OCI-LY7 (cell line): ENCODE data around the gene HDAC4. TPM values are rescaled to one million over a fixed set of nuclear protein-coding genes. Genes with fewer than 3 reads are reported as not detected.

ENCODE experiments used
- BruUV-seq: library from RNA; stranded (reverse); fragments of 400-500 nt; replicated peaks from 2 replicates; lab custom pipeline; 2021; lab: Mats Ljungman, UMichigan
- CTCF ChIA-PET: fragments of 300-600 bp; sonication (Branson Sonifier 250); formaldehyde crosslinking; loops from one replicate; lab custom pipeline; 2022; ENCODE audit warnings: antibody characterized with exemption; ENCODE audit not compliant: unreplicated experiment; lab: Charles Lee
- POLR2A ChIA-PET: fragments of 300-600 bp; sonication (Branson Sonifier 250); formaldehyde crosslinking; loops from one replicate; lab custom pipeline; 2022; ENCODE audit warnings: antibody characterized with exemption; lab: Charles Lee
- DNase-seq: peaks from one replicate; pipeline ENCODE4 v3.0.0-alpha.2; 2015; ENCODE audit warnings: low spot score
- H2AFZ ChIP-seq: fragments of 200-600 bp; sonication (generic), shearing (Covaris generic); 2 replicates; pipeline ENCODE4 v1.6.1; 2014; ENCODE audit warnings: mild to moderate bottlenecking, antibody characterized with exemption, low read length, moderate library complexity
- H3K27ac ChIP-seq: fragments of 200-600 bp; sonication (generic); 2 replicates; pipeline ENCODE4 v1.5.1; 2014; ENCODE audit warnings: mixed run types, low read depth, mild to moderate bottlenecking, moderate library complexity, low read length, inconsistent platforms; ENCODE audit not compliant: poor library complexity, severe bottlenecking
- H3K36me3 ChIP-seq: fragments of 200-600 bp; sonication (generic); 2 replicates; pipeline ENCODE4 v1.6.1; 2014; ENCODE audit warnings: mild to moderate bottlenecking, antibody characterized with exemption, low read length, moderate library complexity, mixed read lengths; ENCODE audit not compliant: insufficient read depth
- H3K4me1 ChIP-seq: fragments of 200-600 bp; sonication (generic); 2 replicates; pipeline ENCODE4 v1.5.1; 2014; ENCODE audit warnings: mild to moderate bottlenecking, low read length; ENCODE audit not compliant: insufficient read depth, poor library complexity, severe bottlenecking
- H3K4me2 ChIP-seq: fragments of 200-600 bp; sonication (generic); 2 replicates; pipeline ENCODE4 v1.6.1; 2014; ENCODE audit warnings: mild to moderate bottlenecking, low read length
- H3K4me3 ChIP-seq: fragments of 200-600 bp; sonication (generic); 2 replicates; pipeline ENCODE4 v1.5.1; 2014; ENCODE audit warnings: mild to moderate bottlenecking, low read depth, low read length; ENCODE audit not compliant: poor library complexity, severe bottlenecking
- H3K79me2 ChIP-seq: fragments of 200-600 bp; sonication (generic); 2 replicates; pipeline ENCODE4 v1.6.1; 2016; ENCODE audit warnings: low read depth, mild to moderate bottlenecking, low read length, moderate library complexity, mixed read lengths; ENCODE audit not compliant: insufficient read depth
- H3K9me2 ChIP-seq: fragments of 200-600 bp; sonication (generic); 2 replicates; pipeline ENCODE4 v1.6.1; 2016; ENCODE audit warnings: mild to moderate bottlenecking, low read length, mixed read lengths; ENCODE audit not compliant: insufficient read depth
- H3K9me3 ChIP-seq: fragments of 200-600 bp; sonication (generic); 2 replicates; pipeline ENCODE4 v1.6.1; 2014; ENCODE audit warnings: mild to moderate bottlenecking, mixed run types, low read length, mixed read lengths
- H4K20me1 ChIP-seq: fragments of 200-600 bp; sonication (generic); 2 replicates; pipeline ENCODE4 v1.6.1; 2014; ENCODE audit warnings: mild to moderate bottlenecking, antibody characterized with exemption, low read length, moderate library complexity, mixed read lengths; ENCODE audit not compliant: insufficient read depth
- EZH2phosphoT487 ChIP-seq: fragments of 200-600 bp; sonication (generic); IDR thresholded peaks from 2 replicates; pipeline ENCODE4 v1.6.1; 2018; ENCODE audit warnings: low read depth, borderline replicate concordance, mild to moderate bottlenecking, mixed run types, antibody characterized with exemption, low read length, moderate library complexity, mixed read lengths
- intact Hi-C: fragments of 100-400 bp; cut with micrococcal nuclease; formaldehyde crosslinking; loops from one replicate; pipeline ENCODE4 v1.10.0; 2022; ENCODE audit not compliant: unreplicated experiment
- total RNA-seq, 2 experiments: library from RNA; depleted of rRNA in 1 of 2; stranded (reverse); fragments of >200 nt in 1 of 2; shearing (Covaris generic) in 1 of 2; gene quantifications; 2 replicates each; pipeline ENCODE4 v1.2.3, GENCODE V29; 2014 to 2022
- TF ChIP-seq, protein P1 (sequence below): fragments of 200-600 bp; sonication (generic); conservative IDR thresholded peaks from 2 replicates; pipeline ENCODE4 v1.5.1; 2014; ENCODE audit warnings: mild to moderate bottlenecking, antibody characterized with exemption, low read length, moderate library complexity, mixed read lengths

HDAC4 gene
- total RNA-seq, 2 experiments from 2014 or later: 10.2 to 20.6 TPM

DNA sequence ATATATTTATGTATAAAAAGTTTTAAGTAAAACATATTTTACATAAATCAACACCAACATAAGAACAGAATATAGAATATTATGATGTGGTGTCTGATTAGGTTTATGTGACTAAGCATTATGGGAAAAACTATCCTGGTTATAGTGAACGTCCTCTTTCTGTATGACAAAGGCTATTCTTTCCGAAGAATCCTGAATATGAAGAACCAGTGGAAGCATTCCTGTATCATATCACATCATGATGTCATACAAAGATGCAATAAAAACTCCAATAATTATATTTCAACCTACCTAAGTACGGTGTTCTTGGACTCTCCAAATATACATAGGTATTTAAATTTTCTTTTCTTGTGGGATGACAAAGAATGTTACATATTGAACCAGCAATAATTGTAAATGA, 37.5 kb upstream of the HDAC4 start:
- H3K9me2 ChIP-seq: no peaks in the 10 kb centered on the region
- H2AFZ ChIP-seq: no peak overlapping the region
- H3K36me3 ChIP-seq: no peaks in the 10 kb centered on the region
- POLR2A ChIA-PET: no interaction called here
- no peaks in the 10 kb centered on the region for H4K20me1 ChIP-seq
- intact Hi-C loops: no loop called here
- no peak for DNase-seq
- H3K27ac ChIP-seq: no peak overlapping the region
- TF ChIP-seq, protein P1, sequence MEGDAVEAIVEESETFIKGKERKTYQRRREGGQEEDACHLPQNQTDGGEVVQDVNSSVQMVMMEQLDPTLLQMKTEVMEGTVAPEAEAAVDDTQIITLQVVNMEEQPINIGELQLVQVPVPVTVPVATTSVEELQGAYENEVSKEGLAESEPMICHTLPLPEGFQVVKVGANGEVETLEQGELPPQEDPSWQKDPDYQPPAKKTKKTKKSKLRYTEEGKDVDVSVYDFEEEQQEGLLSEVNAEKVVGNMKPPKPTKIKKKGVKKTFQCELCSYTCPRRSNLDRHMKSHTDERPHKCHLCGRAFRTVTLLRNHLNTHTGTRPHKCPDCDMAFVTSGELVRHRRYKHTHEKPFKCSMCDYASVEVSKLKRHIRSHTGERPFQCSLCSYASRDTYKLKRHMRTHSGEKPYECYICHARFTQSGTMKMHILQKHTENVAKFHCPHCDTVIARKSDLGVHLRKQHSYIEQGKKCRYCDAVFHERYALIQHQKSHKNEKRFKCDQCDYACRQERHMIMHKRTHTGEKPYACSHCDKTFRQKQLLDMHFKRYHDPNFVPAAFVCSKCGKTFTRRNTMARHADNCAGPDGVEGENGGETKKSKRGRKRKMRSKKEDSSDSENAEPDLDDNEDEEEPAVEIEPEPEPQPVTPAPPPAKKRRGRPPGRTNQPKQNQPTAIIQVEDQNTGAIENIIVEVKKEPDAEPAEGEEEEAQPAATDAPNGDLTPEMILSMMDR: no peak
- TF ChIP-seq EZH2phosphoT487: no peak
- no peak overlapping the region for H3K4me3 ChIP-seq
- no peaks in the 10 kb centered on the region for H3K9me3 ChIP-seq
- no peaks in the 10 kb centered on the region for H3K79me2 ChIP-seq
- no peaks in the 10 kb centered on the region for H3K4me1 ChIP-seq
- BruUV-seq: no TSS peak
- H3K4me2 ChIP-seq: no peak overlapping the region
- CTCF ChIA-PET: no interaction called here

- BruUV-seq: no TSS peak
Measured at GRCh38 chr2:239436669-239437335, 36.0 kb upstream of the HDAC4 start.

DNA sequence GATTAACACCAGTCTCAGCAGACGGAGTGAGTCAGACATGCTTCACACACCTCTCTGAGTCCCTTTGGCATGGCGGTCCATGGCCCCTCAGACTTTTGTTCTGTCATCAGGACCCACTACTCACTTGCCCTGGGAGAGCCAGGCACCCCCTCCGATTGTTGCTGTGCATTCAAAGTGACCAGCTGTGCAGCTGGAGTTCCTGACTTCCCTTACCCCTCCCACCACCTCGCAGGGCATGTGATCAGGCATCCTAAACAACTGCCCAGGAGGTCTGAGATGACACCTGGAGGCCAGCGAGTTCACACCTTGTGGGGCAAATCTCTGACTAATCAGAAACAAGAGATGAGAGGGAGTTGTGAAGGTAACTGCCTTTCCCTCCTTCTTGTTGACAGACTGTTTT, 35.3 kb upstream of the HDAC4 start:
- Histone ChIP-seq H3K4me1 (no peaks in the 10 kb centered on the region), H3K79me2 (no peaks in the 10 kb centered on the region), H2AFZ (no peak overlapping the region), H3K9me3 (no peaks in the 10 kb centered on the region), H4K20me1 (no peaks in the 10 kb centered on the region), H3K4me2 (no peak overlapping the region), H3K9me2 (no peaks in the 10 kb centered on the region), H3K27ac (no peak overlapping the region), H3K4me3 (no peak overlapping the region), H3K36me3 (no peaks in the 10 kb centered on the region)
- CTCF ChIA-PET: no interaction called here
- TF ChIP-seq, protein P1: no peak
- TF ChIP-seq EZH2phosphoT487: no peak
- POLR2A ChIA-PET: no interaction called here
- intact Hi-C loops: no loop called here
- DNase-seq: no peak
- no TSS peak for BruUV-seq

More at GRCh38 chr2:239436669-239437335, 36.0 kb upstream of the HDAC4 start:
- TF ChIP-seq, protein P1: no peak
- TF ChIP-seq EZH2phosphoT487: no peak
- Histone ChIP-seq H2AFZ (no peak overlapping the region), H4K20me1 (no peaks in the 10 kb centered on the region), H3K4me2 (no peak overlapping the region), H3K9me2 (no peaks in the 10 kb centered on the region), H3K79me2 (no peaks in the 10 kb centered on the region), H3K27ac (no peak overlapping the region), H3K9me3 (no peaks in the 10 kb centered on the region), H3K4me1 (no peaks in the 10 kb centered on the region), H3K4me3 (no peak overlapping the region), H3K36me3 (no peaks in the 10 kb centered on the region)
- no peak for DNase-seq
- POLR2A ChIA-PET: no interaction called here
- intact Hi-C loops: no loop called here
- CTCF ChIA-PET: no interaction called here
